GM18507 (cell line): ENCODE data around the gene BRPF1.
"Not testable (repeated sequence)": the region's sequence is repeated elsewhere in the genome, so short reads cannot be mapped to it uniquely, and the experiment has no call there.

ENCODE experiments used
- DNase-seq: peaks from one replicate; pipeline ENCODE4 v3.0.0; 2011; ENCODE audit warnings: low read depth; ENCODE audit not compliant: insufficient read length; ENCODE audit errors: extremely low spot score
- FAIRE-seq: peaks from 2 replicates; lab custom pipeline; 2011; peaks lifted over from hg19 to GRCh38; lab: Jason Lieb, UNC

Gene BRPF1

DNA sequence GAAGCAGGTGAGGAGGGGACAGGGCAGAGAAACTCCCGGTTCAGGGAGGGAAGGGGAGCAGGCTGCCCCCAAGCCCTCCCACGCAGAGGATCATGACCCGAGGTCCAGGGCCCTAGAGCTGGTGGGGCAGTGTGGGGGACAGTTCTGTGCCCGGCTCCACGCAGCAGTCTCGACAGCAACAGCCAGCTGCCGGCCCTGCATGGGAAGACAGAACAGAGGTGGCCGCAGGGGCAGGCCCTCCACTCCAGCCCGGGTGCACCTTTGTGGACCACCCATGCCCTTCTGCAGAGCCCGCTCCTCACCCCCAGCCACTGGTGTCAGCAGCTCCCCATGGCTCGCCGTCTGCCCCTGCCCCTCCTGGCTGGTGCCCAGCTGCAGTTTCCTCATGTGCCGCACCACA is 25.9 kb downstream of the BRPF1 start:
- no peak for FAIRE-seq
- DNase-seq, result no peak

DNA sequence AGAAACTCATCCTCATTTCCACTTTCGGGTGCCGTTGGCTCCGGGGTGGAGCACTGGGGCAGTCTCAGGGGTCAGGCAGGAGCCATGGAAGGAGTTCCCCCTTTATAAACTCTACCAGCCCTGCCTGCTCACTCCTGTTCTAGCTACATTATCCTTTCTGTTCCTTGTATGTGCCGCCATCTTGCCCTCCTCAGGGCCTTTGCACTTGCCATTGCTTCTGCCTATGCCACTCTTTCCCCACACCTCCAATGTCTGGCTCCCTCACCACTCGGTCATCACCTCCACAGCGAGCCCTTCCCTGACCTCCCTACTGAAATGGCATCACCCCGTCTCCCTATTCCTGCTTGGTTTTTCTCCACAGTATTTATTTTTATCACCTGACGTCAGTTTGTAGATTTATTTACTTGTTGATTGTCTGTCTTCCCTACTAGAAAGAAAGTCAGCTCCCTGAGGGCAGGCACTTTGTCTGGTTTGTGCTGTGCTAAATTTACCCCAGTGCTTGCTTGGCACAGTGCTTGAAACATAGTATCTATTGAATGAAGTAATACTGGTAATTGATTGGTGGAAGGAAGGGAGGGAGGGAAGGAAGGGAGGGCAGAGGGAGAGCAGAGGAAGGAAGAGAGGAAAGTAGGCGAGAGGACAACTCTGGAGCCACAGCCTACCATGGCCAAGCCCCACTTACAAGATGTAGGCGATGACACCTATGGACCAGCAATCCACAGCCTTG is 29.4 kb downstream of the BRPF1 start:
- FAIRE-seq, result no peak
- no peak for DNase-seq

DNA sequence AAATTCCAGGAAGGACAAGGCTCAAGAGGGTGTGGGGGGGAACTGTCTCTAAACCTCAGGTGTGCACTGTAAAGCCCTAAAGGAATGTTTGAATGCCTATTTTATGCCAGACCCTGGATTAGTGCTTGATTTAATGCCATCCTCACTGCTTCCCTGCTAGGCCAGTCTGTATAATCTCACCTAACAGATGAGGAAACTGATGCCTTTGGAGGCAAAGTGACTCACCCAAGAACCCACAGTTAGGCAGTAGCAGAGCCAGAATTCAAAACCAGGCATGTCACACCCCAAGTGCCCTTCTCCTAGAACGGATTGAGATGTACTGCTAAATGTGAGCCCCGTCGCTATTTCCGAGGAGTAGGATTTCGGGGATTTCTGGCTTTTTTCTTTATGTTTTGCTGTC is 30.4 kb downstream of the BRPF1 start:
- FAIRE-seq, result no peak

DNA sequence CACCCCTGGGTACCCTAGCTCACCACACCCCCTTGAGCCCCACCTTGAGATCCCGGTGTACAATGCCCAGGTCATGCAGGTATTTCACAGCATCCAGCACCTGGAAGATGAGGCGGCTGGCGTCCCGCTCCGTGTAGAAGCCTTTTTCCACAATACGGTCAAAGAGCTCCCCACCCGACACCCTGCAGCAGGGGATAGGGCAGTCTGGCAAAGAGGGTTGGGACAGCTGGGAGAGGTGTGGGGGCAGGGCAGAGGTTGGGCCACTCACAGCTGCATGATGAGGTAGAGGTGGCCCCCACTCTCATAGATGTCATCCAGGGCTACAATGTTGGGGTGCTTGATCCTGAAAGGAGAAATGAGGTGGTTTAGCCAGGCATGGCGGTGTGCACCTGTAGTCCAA is 31.3 kb downstream of the BRPF1 start:
- FAIRE-seq (no peak), DNase-seq (no peak)

More for the DNA sequence above, 30.4 kb downstream of the BRPF1 start:
- no peak for DNase-seq

DNA sequence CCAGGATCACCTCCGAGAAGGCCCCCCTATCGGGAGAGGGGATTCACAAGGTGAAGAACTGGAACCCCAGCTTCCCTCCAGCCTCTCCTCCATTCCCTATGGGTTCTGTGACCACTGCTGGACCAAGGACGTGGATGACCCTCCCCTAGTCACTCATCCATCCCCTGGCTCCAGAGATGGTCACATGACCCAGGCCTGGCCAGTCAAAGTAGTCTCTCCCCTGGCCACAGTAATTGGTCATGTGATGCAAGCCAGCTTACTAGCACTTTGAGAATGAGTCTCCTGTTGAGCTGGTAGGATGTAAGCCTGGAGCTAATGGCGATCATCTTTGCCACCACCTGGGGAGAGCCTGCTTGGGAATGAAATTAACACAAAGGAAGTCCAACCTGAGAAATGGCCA is 34.3 kb downstream of the BRPF1 start:
- DNase-seq (no peak), FAIRE-seq (no peak)

DNA sequence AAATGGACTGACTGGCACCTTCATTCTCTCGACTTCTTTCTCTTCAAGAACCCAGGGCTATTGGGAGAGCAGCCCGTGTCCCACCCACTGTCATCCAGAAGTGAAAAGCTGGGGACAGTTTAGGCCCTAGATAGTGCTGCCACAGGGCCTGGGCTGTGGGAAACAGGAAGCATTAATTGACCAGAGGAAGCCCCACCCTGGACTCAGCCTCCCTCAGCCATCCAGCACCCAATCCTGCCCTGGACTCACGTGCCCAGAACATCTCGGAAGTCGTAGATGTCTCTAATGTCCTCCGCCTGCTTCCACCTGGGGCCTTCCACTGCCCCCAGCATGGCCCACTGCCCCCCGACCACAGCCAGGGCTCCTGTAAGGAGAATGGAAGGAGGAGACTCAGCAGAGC is 35.9 kb downstream of the BRPF1 start:
- FAIRE-seq (no peak), DNase-seq (no peak)

DNA sequence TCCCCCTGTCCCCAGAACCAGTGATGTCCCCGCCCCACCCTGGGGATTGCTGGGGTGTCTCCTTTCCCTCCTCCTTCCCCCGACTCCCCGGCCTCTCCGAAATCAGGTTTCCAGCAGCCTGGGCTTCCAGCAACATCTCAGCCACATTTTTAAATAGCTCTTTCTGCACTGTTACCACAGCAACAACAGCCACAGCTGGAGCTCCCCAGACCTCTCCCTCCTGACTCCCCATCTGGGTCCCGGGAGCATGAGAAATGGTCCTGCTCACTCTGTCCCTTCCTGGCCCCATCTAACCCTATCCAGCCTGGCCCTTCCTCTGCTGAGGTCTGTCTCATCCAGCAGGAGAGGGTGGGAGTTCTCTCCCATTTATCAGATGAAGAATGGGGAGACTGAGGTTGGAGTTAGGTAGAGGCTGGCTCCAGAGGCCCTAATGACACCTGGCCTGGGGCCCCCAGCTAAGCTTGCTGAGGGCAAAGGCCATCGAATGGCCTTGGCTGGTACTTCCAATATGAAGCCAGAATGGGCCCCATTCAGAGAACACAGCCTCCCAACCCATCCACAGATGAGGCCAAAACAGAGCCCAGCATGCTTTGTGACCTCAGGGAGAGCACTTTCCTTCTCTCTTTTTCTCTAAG is 36.7 kb downstream of the BRPF1 start:
- DNase-seq, result no peak
- FAIRE-seq, result no peak

DNA sequence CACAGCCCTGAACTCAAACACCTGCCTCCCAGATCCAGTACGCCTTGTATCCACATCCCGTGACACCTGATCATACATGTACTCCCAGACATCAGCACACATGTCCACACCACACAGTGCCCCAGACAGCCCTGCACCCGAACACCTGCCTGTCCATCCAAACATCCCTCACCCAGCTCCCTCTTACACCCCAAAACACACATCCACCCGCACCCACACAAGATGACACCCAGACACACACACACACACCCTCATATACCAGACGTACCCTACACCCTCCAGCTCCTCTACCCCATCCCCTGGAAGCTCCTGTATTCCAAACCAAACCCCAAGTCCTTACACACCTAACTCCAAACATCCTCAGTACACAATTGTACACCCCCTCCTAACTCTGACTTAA is 37.5 kb downstream of the BRPF1 start:
- FAIRE-seq, result no peak
- DNase-seq, result no peak

DNA sequence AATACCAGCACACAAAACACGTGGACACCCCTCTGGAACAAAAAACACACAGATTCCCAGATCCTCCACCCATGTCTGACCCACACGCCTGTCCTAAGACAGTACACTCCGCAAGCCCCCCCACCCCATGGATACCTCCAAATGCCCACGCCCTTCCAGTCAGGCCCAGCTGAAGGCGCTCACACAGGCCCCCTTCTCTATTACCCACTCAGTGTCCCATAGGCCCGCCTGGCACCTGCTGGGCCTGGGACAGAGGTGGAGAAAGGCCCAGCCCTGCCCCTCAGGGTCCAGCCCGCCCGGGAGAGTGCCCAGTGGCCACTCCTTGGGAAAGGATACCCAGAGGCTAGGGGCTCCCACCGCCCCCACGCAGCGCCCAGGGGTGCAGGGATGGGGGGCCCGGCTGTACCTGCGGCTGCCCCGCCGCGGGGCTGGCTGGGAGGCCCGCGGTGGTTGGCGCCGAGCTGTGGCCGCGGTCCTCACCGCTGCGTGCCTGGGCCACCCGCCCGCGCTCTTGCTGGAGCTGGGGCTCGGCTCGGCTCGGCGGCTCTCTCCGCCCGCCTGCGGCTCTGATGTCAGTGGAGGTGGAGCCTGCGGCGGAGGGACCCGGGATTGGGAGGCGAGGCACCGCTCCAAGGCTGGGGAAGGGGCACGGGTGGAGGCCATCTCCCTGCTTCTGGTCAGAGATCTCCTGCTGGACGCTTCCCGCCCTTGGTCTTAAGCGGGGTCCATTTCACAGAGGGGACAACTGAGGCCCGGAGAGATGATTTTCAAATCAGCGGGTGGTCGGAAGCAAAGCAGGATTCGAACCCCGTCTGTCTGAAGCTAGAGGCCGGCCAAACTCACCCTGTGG is 38.1 kb downstream of the BRPF1 start, which contains the start of gene CAMK1:
Gene CAMK1, minus strand, starts transcription at position 522 of the 850 bp plus-strand sequence. CDS start 2,198 bp downstream, outside the sequence.
- DNase-seq, result peak; percentile 33
- no peak for FAIRE-seq

DNA sequence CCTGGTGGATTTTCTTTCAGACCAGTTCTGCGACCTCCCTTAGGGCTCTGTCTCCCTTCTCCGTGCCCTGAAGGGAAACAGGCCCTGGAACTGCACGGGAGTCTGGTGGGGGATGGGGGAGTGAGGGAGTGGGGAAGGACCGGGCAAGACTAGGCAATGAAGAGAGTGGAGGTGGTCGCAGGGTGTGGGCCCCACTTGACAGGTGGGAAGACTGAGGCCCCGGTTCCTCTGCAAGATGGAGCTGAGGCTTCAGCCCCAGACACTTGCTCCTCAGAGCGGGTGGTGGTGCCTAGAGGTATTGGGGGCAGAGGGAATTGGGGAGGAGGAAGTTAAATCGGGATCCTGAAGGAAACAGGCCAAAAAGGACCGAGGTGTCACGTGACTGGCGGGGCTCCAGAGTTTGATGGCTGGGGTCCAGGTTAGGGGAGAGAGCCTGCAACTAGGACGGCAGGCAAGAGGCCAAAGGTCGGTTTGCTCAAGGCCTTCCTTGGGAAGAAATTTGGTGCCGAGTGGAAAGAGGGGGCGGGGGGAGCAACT is 38.8 kb downstream of the BRPF1 start:
- DNase-seq, result no peak
- FAIRE-seq, result no peak

DNA sequence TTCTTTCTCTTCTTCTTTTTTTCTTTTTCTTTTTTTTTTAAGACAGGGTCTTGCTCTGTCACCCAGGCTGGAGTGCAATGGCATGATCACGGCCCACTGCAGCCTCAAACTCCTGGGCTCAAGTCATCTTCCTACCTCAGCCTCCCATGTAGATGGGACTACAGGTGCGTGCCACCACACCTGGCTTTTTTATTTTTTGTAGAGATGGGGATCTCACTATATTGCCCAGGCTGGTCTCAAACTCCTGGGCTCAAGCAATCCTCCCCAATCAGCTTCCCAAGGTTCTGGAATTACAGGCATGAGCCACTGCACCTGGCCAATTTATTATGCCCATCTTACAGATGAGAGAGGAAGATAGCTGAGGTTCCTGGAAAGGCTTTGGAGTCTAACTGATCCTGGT is 39.5 kb downstream of the BRPF1 start:
- not testable (repeated sequence) for DNase-seq, FAIRE-seq

DNA sequence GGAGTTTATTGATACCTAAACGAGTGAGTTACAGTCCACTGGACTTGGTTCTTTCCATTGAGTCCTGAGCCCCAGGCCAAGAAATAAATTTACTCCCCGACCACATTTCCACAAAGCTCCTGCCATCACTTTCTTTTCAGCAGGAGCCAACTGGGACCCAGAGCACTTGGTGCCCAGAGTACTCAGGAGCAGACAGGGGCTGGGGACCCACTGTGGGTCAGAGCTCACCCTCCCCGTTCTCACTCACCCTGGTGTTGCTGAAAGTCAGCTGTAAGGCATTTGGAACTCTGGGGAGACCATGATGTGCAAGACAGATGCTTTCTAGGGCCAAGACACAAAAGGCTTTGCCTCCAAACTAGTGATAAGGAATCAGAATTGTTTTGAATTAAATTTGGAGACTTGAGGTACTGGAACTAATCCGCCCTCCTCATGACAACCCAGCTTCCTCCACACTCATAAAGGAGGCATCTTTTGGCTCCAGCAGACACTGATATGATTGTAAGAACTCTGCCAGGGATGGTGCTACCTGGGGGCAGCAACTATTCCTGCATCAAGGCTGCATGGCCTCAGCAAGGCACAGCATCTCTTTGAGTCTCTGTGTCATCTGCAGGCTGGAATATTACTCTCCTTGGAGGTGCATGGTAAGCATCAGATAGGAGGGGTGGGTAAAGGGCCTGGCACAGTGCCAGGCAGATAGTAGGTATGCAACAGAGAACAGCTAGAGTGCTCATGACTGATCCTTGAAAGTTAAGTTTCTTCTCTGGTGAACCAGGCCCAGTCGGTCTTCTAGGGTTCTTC is 45.6 kb downstream of the BRPF1 start:
- FAIRE-seq, result no peak

DNA sequence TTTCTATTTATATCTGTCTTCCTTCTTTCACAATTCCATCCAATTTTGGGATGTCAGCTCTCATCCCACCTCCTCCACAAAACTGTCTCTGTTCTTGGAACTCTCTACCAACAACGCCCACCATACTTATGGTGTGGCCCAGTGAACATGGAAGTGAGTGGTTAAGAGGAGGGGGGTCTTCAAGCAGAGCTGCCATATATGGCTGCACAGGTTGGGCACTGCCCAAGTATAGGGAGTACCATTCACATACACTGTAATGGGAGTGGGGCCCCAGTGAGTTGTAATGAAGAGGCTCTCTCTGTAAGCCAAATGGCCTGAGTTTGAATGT is 46.1 kb downstream of the BRPF1 start:
- FAIRE-seq, result no peak
- DNase-seq, result no peak

More for the DNA sequence above, 45.6 kb downstream of the BRPF1 start:
- DNase-seq, result no peak

DNA sequence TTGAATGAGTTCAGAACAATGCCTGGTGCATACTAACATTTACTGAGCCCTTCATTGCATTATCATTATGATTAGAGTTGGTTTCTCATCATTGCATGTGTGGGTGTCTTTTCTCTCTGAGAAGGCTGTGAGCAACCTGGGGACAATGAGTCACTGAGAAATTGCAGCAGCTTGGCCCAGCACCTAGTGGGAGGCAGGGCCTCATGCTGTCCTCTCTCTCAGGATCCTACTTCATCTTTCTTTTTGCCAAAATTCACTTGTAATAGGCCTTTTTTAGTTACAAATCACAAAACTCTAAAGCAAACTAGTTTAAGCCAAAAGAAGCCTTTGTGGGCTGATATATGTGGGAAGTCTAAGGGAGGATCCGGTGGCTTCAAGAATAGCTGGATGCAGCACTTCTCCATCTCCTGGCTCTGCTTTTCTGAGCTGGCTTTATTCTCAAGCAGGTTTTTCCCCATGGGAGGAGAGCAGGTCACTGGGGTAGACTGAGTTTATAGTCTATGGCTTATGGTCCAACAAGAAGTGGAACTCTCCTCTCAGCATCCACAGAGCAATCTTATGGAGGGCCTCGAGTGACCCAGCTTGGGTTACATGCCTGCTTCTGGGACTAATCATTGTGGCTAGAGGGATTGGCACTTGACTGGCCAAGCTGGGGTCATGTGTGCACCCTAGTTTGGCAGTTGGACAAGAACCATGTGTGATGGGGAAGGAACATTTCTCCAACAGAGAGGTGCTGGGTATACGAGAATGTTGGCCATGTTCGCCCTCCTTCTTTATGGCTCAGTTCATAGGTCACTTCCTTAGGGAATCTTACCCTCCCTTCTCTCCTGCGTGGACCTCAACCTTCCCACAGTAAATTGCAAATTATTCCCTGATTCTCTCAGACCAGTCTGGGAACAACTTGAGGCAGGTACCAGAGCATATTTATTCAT is 46.9 kb downstream of the BRPF1 start:
- FAIRE-seq, result no peak
- DNase-seq, result no peak

DNA sequence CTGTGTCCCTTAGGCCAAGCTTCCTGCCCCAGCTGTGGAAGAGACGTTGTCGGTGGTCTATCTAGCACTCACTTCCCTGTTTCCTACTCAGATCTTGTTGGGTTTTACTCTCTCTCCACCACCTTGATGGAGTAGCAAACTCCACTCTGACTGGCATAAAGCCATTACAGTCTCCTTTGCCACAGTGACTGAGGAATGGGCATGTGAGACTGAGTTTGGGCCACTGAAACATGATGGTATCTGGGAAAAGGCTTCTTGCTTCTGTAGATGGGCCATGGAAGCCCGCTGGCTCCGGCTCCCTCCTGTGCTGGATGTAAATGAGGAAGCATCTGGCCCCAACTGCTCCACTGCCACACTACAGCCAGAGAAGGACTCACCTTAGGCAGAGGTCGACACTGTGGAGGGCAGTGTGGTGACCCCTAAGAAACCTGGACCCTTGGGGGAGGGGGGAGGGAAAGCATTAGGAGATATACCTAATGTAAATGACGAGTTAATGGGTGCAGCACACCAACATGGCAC is 47.6 kb downstream of the BRPF1 start:
- FAIRE-seq (no peak), DNase-seq (no peak)

DNA sequence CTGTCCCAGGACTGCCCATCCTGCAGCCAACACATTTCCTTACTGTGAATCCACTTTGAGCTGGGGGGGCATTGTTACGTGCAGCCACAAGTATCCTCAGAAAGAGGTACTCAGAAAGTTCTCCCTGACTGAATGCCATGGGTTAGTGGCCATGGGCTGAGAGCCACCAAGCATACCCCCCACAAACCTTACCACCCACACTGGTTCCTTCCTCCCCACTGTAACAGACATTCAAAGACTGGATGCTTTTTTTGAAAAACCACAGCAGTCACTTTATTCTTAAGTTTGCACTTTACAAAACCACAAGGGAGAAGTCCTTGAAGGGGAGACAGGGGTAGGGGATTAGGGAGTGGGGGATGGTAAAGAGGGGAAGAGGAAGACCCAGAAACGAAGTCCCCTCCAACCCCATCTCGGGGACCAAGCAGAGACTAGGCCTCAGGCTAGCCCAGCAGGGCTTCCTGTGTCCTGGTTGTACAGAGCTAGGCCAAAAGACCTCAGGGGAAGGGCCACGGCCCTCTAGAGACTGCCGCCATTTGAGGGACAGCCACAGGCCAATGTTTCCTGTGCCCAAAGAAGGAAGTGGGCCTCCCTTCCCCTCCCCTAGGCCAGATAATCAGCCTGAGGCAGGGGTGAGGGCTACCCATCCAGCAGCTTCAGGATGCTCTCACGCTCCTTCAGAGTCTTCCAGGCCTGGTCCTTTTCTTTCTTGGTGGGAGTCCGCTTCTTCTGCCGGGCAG is 48.4 kb downstream of the BRPF1 start:
- peak; percentile 71 for FAIRE-seq
- DNase-seq, result peak; percentile 25

DNA sequence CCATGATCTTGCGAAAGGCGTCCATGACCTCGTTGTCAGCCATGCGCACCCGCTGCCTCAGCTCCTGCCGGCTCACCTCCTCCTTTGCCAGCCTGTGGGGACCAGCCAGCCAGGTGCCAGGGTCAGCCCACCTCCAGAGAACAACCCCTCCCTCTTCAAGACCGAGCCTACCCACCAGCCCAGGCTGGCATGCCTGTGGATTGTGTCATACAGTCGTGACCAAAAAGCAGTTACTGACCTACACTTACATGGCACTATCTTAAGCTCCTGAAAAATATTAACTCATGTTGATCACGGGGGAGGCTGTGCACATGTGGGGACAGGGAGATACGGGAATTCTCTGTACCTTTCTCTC is 48.9 kb downstream of the BRPF1 start:
- DNase-seq (no peak), FAIRE-seq (no peak)

DNA sequence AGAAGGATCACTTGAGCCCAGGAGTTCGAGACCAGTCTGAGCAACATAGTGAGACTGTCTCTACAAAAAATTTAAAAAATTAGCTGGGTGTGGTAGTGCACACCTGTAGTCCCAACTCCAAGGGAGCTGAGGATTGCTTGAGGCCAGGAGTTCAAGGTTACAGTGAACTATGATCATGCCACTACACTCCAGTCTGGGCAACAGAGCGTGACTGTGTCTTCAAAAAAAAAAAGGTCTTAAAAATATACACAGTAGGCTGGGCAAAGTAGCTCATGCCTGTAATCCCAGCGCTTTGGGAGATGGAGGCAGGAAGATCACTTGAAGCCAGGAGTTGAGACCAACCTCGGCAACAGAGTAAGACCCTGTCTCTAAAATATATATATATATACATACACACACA is 49.4 kb downstream of the BRPF1 start:
- DNase-seq, result no peak
- no peak for FAIRE-seq
